K562 (cell line): ENCODE measurements around the gene MVP. TPM values are rescaled to one million over a fixed set of nuclear protein-coding genes. Genes with fewer than 3 reads are reported as not detected.

Source experiments
- ATAC-seq: fragments of 200-7000 bp; cut with Tn5 transposase; 3 replicates; pipeline ENCODE4 v1.9.1; 2020; ENCODE audit warnings: moderate library complexity
- BruUV-seq: library from RNA; stranded (reverse); fragments of 400-500 nt; replicated peaks from 2 replicates; lab custom pipeline; 2021; lab: Mats Ljungman, UMichigan
- CTCF ChIA-PET: fragments of 300-600 bp; formaldehyde crosslinking; extraction: SDS; loops from one replicate; lab custom pipeline; 2021; ENCODE audit warnings: low intra/inter-chr PET ratio; lab: Yijun Ruan, JAX
- POLR2A ChIA-PET: fragments of 300-600, 350-650 bp; sonication (Branson Sonifier 250); formaldehyde crosslinking; extraction: SDS; loops from one replicate; lab custom pipeline; 2021; ENCODE audit warnings: antibody characterized with exemption, inconsistent platforms; lab: Yijun Ruan, JAX
- DNase-seq, 4 experiments: peaks; one replicate each; pipeline versions ENCODE4 v3.0.0 to v3.0.0-alpha.2; 2011 to 2018; ENCODE audit warnings: low spot score in 3 of 4, mixed read lengths in 3 of 4; ENCODE audit errors: extremely low read depth in 1 of 4
- FAIRE-seq: peaks from 2 replicates; lab custom pipeline; 2011; peaks lifted over from hg19 to GRCh38; lab: Jason Lieb, UNC
- H2AFZ ChIP-seq: 2 replicates; pipeline ENCODE4 v1.6.0; 2011; ENCODE audit warnings: low read depth, low read length, control low read depth, inconsistent platforms
- H3K27ac ChIP-seq: fragments of 200-600 bp; 3 replicates; pipeline ENCODE4 v1.8.0; 2011; ENCODE audit warnings: low read depth, mild to moderate bottlenecking, control low read depth, inconsistent platforms, low read length, moderate library complexity, mixed read lengths; ENCODE audit errors: extremely low read depth
- H3K27me3 ChIP-seq, 2 experiments: fragments of 300-600 bp in 1 of 2; 2 replicates in 1 of 2; 3 replicates in 1 of 2; pipeline versions ENCODE4 v1.6.0 to v1.8.0; 2011; ENCODE audit warnings: inconsistent platforms in 2 of 2, low read length in 2 of 2, mild to moderate bottlenecking in 1 of 2, mixed read lengths in 1 of 2, moderate library complexity in 1 of 2; ENCODE audit not compliant: control insufficient read depth in 2 of 2, insufficient read depth in 2 of 2
- H3K36me3 ChIP-seq: fragments of 300-600 bp; 3 replicates; pipeline ENCODE4 v1.8.0; 2011; ENCODE audit warnings: mild to moderate bottlenecking, low read length, inconsistent platforms; ENCODE audit not compliant: control insufficient read depth, insufficient read depth
- H3K4me1 ChIP-seq, 2 experiments: fragments of 200-600 bp in 1 of 2; replicated peaks in 1 of 2; 2 replicates in 1 of 2; 3 replicates in 1 of 2; pipeline versions ENCODE4 v1.5.1 to v1.8.0; 2011; ENCODE audit warnings: inconsistent platforms in 2 of 2, low read length in 2 of 2, mild to moderate bottlenecking in 1 of 2, mixed read lengths in 1 of 2, moderate library complexity in 1 of 2; ENCODE audit not compliant: control insufficient read depth in 2 of 2, insufficient read depth in 2 of 2
- H3K4me2 ChIP-seq: 2 replicates; pipeline ENCODE4 v1.6.1; 2011; ENCODE audit warnings: low read length, control low read depth, inconsistent platforms, mixed read lengths; ENCODE audit not compliant: insufficient read depth
- H3K4me3 ChIP-seq: fragments of 200-600 bp; sonication (generic), shearing (Covaris generic); 2 replicates; pipeline ENCODE4 v1.5.1; 2016; ENCODE audit warnings: control low read depth, inconsistent platforms
- H3K79me2 ChIP-seq: fragments of 200-600 bp; 3 replicates; pipeline ENCODE4 v1.8.0; 2011; ENCODE audit warnings: low read length, inconsistent platforms; ENCODE audit not compliant: control insufficient read depth, insufficient read depth
- H3K9ac ChIP-seq, 2 experiments: 2 replicates each; pipeline versions ENCODE4 v1.6.0 to v1.6.1; 2011; ENCODE audit warnings: low read depth in 2 of 2, low read length in 2 of 2, control low read depth in 1 of 2, inconsistent platforms in 1 of 2, mild to moderate bottlenecking in 1 of 2, mixed read lengths in 1 of 2; ENCODE audit not compliant: insufficient read depth in 1 of 2
- H3K9me1 ChIP-seq: one replicate; pipeline ENCODE4 v1.6.0; 2011; ENCODE audit warnings: inconsistent platforms, mild to moderate bottlenecking, low read length, moderate library complexity; ENCODE audit not compliant: control insufficient read depth, insufficient read depth
- H3K9me3 ChIP-seq: replicated peaks from 2 replicates; pipeline ENCODE4 v1.5.1; 2011; ENCODE audit warnings: low read depth, low read length, inconsistent platforms; ENCODE audit not compliant: control insufficient read depth, insufficient read depth
- H4K20me1 ChIP-seq: replicated peaks from 2 replicates; pipeline ENCODE4 v1.6.1; 2011; ENCODE audit warnings: low read length, inconsistent platforms, mixed read lengths; ENCODE audit not compliant: control insufficient read depth, insufficient read depth
- CTCFL ChIP-seq: IDR thresholded peaks from 2 replicates; pipeline ENCODE4 v1.6.1; 2011; ENCODE audit warnings: borderline replicate concordance, low read depth, mild to moderate bottlenecking, moderate library complexity, low read length; ENCODE audit not compliant: insufficient read depth, poor library complexity, severe bottlenecking
- ELK3 ChIP-seq: fragments of 450-650 bp; formaldehyde crosslinking; IDR thresholded peaks from 2 replicates; pipeline ENCODE4 v1.4.0; 2020; ENCODE audit warnings: mild to moderate bottlenecking
- HCFC1 ChIP-seq: IDR thresholded peaks from 2 replicates; pipeline ENCODE4 v1.6.1; 2012; ENCODE audit warnings: low read depth, low read length, improper control_type of control experiment
- MEIS2 ChIP-seq: fragments of 450-650 bp; IDR thresholded peaks from 2 replicates; pipeline ENCODE4 v1.6.1; 2014; ENCODE audit warnings: mild to moderate bottlenecking; ENCODE audit not compliant: partially characterized antibody
- RBFOX2 ChIP-seq: fragments of 200-400 bp; formaldehyde crosslinking; IDR thresholded peaks from 2 replicates; pipeline ENCODE4 v1.6.1; 2017; ENCODE audit warnings: low read depth, mild to moderate bottlenecking, low read length, moderate library complexity
- TEAD1 ChIP-seq, 2 experiments: fragments of 450-650 bp in 1 of 2; sonication (generic) in 1 of 2; formaldehyde crosslinking; IDR thresholded peaks; 2 replicates each; pipeline versions ENCODE4 v1.4.0 to v1.8.0; 2020 to 2022; ENCODE audit warnings: mild to moderate bottlenecking in 2 of 2, missing genetic modification reagents in 1 of 2
- TFE3 ChIP-seq: fragments of 450-650 bp; formaldehyde crosslinking; IDR thresholded peaks from 2 replicates; pipeline ENCODE4 v1.4.0; 2020; ENCODE audit warnings: mild to moderate bottlenecking, mixed read lengths
- ZBED1 ChIP-seq: IDR thresholded peaks from 2 replicates; pipeline ENCODE4 v1.6.1; 2014
- ZNF23 ChIP-seq: fragments of 250-450 bp; sonication (Bioruptor Pico); IDR thresholded peaks from 2 replicates; pipeline ENCODE4 v1.4.0; 2020; ENCODE audit warnings: mild to moderate bottlenecking
- ZNF830 ChIP-seq: fragments of 250-450 bp; sonication (Bioruptor Pico); IDR thresholded peaks from 2 replicates; pipeline ENCODE4 v1.5.0; 2021; ENCODE audit warnings: mild to moderate bottlenecking
- WGBS: fragments of 100-300 bp; shearing (Covaris generic); methylation state at CpG from one replicate; pipeline ENCODE4 v1.1.6; 2016; ENCODE audit warnings: low coverage, mixed read lengths; ENCODE audit not compliant: insufficient coverage; ENCODE audit errors: missing lambda C conversion rate; 5-methylcytosine and 5-hydroxymethylcytosine counted together
- in situ Hi-C: fragments of 300-500 bp; cut with MboI; formaldehyde crosslinking; loops from 4 replicates; pipeline ENCODE4 v1.15.0; 2018; ENCODE audit warnings: inconsistent platforms, mixed read lengths
- intact Hi-C: fragments of 100-400 bp; cut with micrococcal nuclease; formaldehyde crosslinking; loops from 2 replicates; pipeline ENCODE4 v1.14.2; 2022
- polyA plus RNA-seq, 8 experiments: library from polyadenylated mRNA; depleted of rRNA in 4 of 8; stranded (reverse) in 5 of 8; unstranded in 3 of 8; fragments of >200 nt; fragmentation: Nextera tagmentation in 2 of 8; fragmentation: Illumina TruSeq in 1 of 8; extraction: Ambion mirVana in 2 of 8; extraction: Trizol in 1 of 8; gene quantifications; 2 replicates each; pipeline versions ENCODE4 v1.2.1 to v1.2.3, GENCODE V29; 2011 to 2014; ENCODE audit warnings: inconsistent platforms in 1 of 8, missing spikeins in 1 of 8
- total RNA-seq, 7 experiments: library from RNA; depleted of rRNA in 6 of 7; stranded (reverse); fragments of >200 nt in 6 of 7; fragmentation: Illumina TruSeq in 2 of 7; extraction: Trizol in 2 of 7; gene quantifications; 2 replicates each; pipeline versions ENCODE4 v1.2.1 to v1.2.3, GENCODE V29; 2011 to 2021; ENCODE audit warnings: low replicate concordance in 1 of 7

Gene MVP
- total and polyA plus RNA-seq, 9 of the 15 experiments (the other 6 are each of a cell fraction or from before 2014, with no cell fraction given): 0.39 to 1.9 (median 0.76) TPM; not detected in 2

- TF ChIP-seq ZNF23 (CRISPR knock-in tag): no peak
These were observed 13.4 kb upstream of the MVP start (continued) for GRCh38 chr16:29806641-29807425.

GRCh38 chr16:29807426-29808218 lies 12.6 kb upstream of the MVP start:
- Histone ChIP-seq H3K4me2 (peak overlapping the region; percentile 91), H3K9ac (peak overlapping the region; percentile 84 to 100), H3K27ac (peak overlapping the region; percentile 88), H3K79me2 (peaks cover 47% of the 10 kb centered on the region), H3K4me1 (peaks cover 48 to 67% of the 10 kb centered on the region in 2 experiments), H2AFZ (no peak overlapping the region; the same call in 1 of the 2 replicates), H3K4me3 (peak overlapping the region; percentile 60), H3K27me3 (no peaks in the 10 kb centered on the region), H3K36me3 (peaks cover 57% of the 10 kb centered on the region), H3K9me3 (no peaks in the 10 kb centered on the region), H3K9me1 (no peaks in the 10 kb centered on the region), H4K20me1 (peaks cover 23% of the 10 kb centered on the region; the same call in 1 of the 2 replicates)
- ATAC-seq (peak; percentile 44), DNase-seq (peak; percentile 42 to 96 (median 70)), FAIRE-seq (peak; percentile 88)
- ChIA-PET CTCF (interaction anchor here (0.7 to 1.1 kb wide), 2 partner anchors 9 to 134 kb away, joined by 3 to 5 read pairs; no protein-coding TSS in a partner anchor), POLR2A (interaction anchor here (0.5 to 2.7 kb wide), 8 partner anchors 8 to 746 kb away, joined by 3 to 8 read pairs (median 4); partner anchors contain the start of genes KIF22 and PAGR1)
- TSS peak; percentile 52 for BruUV-seq
- intact Hi-C loops: loop anchor here (2.0 kb wide), 1 partner anchor 41 kb away; no protein-coding TSS in a partner anchor
- in situ Hi-C loops: no loop called here
- WGBS: under 1% methylated on average over 44 of the region's 69 CpGs
- TF ChIP-seq TEAD1 (CRISPR knock-in tag; IDR thresholded peaks at IDR 0.05) (peak; percentile 12 to 34; a peak in 1 of 4 replicates), TFE3 (peak; percentile 40), HCFC1 (0 out of 2 replicates have a peak, but pooled peaks have one; percentile 11), CTCFL (peak; percentile 25), ZNF830 (CRISPR knock-in tag) (peak; percentile 86; the same call in 1 of the 2 replicates), RBFOX2 (peak; percentile 93), ELK3 (CRISPR knock-in tag) (no peak), ZBED1 (0 out of 2 replicates have a peak, but pooled peaks have one; percentile 19), MEIS2 (peak; percentile 53)
